ENCODE data around the gene TMEM174.
A peak's percentile ranks its signal among the peaks of the same experiment; 100 is the strongest.

Gene TMEM174

DNA sequence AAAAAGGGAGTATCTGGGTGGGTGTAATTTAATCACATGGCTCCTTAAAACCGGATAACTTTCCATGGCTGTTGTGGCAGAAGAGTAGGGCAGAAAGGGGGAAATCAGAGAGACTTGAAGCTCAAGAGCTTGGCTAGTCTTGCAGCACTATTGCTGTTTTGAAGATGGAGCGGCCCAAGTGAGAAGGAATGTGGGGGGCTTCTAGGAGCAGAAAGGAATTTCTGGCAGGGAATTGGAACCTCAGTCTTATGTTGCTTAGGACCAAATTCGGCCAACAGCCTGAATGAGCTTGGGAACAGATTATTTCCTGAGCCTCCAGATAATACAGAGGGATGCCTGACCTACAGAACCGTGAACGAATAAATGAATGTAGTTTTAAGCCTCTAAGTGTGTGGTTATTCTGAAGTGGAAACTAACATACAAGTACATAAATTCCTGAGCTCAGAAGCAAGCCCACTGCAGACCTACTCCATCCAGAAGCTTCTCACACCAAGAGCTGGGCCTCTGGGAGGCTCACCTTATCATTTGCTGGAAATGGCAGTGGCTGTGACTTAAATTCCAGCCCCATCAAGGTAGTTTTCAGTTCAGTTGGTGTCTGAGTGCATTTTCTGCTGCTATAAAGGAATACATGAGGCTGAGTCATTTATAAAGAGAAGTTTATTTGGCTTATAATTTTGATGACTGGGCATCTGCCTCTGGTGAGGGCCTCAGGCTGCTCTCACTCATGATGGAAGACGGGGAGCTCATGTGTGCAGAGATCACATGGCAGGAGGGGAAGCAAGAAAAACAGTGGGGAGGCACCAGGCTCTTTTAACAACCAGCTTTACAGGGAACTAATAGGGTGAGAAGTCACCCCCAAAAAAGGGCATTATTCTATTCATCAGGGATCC lies 15.3 kb upstream of the TMEM174 start:
- H3K79me1 ChIP-seq (ENCODE audit: low read depth, low read length): no peaks in the 10 kb centered on the region
- H3K14ac ChIP-seq (ENCODE audit: low read length): no peak overlapping the region
- H3K4me1 ChIP-seq (ENCODE audit: control insufficient read depth in 2 of 2, insufficient read depth in 1 of 2, low read depth in 1 of 2, low read length in 2 of 2): peaks cover 0 to 4% of the 10 kb centered on the region in 2 donors
- no peak overlapping the region for H3K27ac ChIP-seq (replicated peaks; ENCODE audit: low read length)
- no peak for DNase-seq (ENCODE audit: low spot score)
- no peak overlapping the region for H4K8ac ChIP-seq (ENCODE audit: low read depth, low read length)
- no peak overlapping the region for H2BK12ac ChIP-seq (ENCODE audit: low read length)
- no peak overlapping the region for H2BK120ac ChIP-seq (ENCODE audit: low read depth, low read length)
- no peak overlapping the region for H3K4ac ChIP-seq (ENCODE audit: low read length)
- peaks cover 0 to 25% (median under 1%) of the 10 kb centered on the region in 3 experiments for H3K27me3 ChIP-seq (ENCODE audit: control insufficient read depth in 3 of 3, insufficient read depth in 3 of 3, low read depth in 1 of 3, low read length in 3 of 3)
- no peak overlapping the region for H2BK5ac ChIP-seq (ENCODE audit: low read length)
- WGBS, 2 donors (ENCODE audit: extremely low coverage in 2 of 2, insufficient read length in 2 of 2, insufficient replicate concordance in 1 of 2): no CpG with 5 or more reads among the region's 6 CpGs
- H3K4me2 ChIP-seq (ENCODE audit: insufficient read depth, low read length, poor library complexity, severe bottlenecking): no peak overlapping the region
- no peaks in the 10 kb centered on the region for H3K36me3 ChIP-seq (replicated peaks in 1 of 2; ENCODE audit: control insufficient read depth in 2 of 2, insufficient read depth in 2 of 2, low read length in 2 of 2)
- no peak overlapping the region for H3K4me3 ChIP-seq (ENCODE audit: low read length in 2 of 2)
- no peaks in the 10 kb centered on the region for H3K9me3 ChIP-seq (replicated peaks in 1 of 2; ENCODE audit: control insufficient read depth in 2 of 2, insufficient read depth in 1 of 2, low read depth in 1 of 2, low read length in 2 of 2)
- no peak overlapping the region for H3K18ac ChIP-seq (ENCODE audit: low read length)
- no peak overlapping the region for H3K9ac ChIP-seq (ENCODE audit: low read depth, low read length, poor library complexity)
- no peak overlapping the region for H3K23ac ChIP-seq (ENCODE audit: low read depth, low read length, poor library complexity)
- no peak overlapping the region for H2BK15ac ChIP-seq (ENCODE audit: low read length)
- H2AFZ ChIP-seq (ENCODE audit: low read length): no peak overlapping the region
- no peak overlapping the region for H2AK5ac ChIP-seq (ENCODE audit: low read depth, low read length)
- H4K91ac ChIP-seq (ENCODE audit: low read depth, low read length, poor library complexity): no peak overlapping the region

DNA sequence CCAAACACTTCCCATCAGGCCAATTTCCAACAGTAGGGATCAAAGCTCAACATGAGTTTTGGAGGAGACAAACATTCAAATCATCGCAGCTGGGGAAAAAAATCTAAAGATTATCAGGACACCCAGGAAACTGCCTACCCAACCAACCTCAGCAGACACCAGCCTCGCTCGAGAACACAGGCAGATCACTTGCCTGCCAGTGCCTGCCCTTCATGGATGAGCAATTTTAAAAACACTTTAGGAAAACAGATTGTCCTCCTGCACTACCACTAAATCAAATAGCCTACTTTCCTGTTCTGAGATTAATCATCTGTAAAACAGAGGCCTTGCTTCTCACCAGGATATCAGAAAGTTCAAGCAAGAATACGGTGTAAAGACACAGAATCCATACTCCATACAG lies 14.7 kb upstream of the TMEM174 start:
- Histone ChIP-seq H4K8ac (ENCODE audit: low read depth, low read length) (no peak overlapping the region), H2BK12ac (ENCODE audit: low read length) (no peak overlapping the region), H2AK5ac (ENCODE audit: low read depth, low read length) (no peak overlapping the region), H3K4me2 (ENCODE audit: insufficient read depth, low read length, poor library complexity, severe bottlenecking) (no peak overlapping the region), H3K27ac (replicated peaks; ENCODE audit: low read length) (no peak overlapping the region), H3K79me1 (ENCODE audit: low read depth, low read length) (no peaks in the 10 kb centered on the region), H3K4me1 (ENCODE audit: control insufficient read depth in 2 of 2, insufficient read depth in 1 of 2, low read depth in 1 of 2, low read length in 2 of 2) (peaks cover 0 to 4% of the 10 kb centered on the region in 2 donors), H3K18ac (ENCODE audit: low read length) (no peak overlapping the region), H3K9ac (ENCODE audit: low read depth, low read length, poor library complexity) (no peak overlapping the region), H3K4ac (ENCODE audit: low read length) (no peak overlapping the region), H4K91ac (ENCODE audit: low read depth, low read length, poor library complexity) (no peak overlapping the region), H2BK15ac (ENCODE audit: low read length) (no peak overlapping the region), H2BK5ac (ENCODE audit: low read length) (no peak overlapping the region), H3K14ac (ENCODE audit: low read length) (no peak overlapping the region), H2AFZ (ENCODE audit: low read length) (no peak overlapping the region), H3K4me3 (ENCODE audit: low read length in 2 of 2) (no peak overlapping the region), H3K27me3 (ENCODE audit: control insufficient read depth in 3 of 3, insufficient read depth in 3 of 3, low read depth in 1 of 3, low read length in 3 of 3) (peaks cover 0 to 24% (median 0%) of the 10 kb centered on the region in 3 experiments), H3K23ac (ENCODE audit: low read depth, low read length, poor library complexity) (no peak overlapping the region), H2BK120ac (ENCODE audit: low read depth, low read length) (no peak overlapping the region), H3K36me3 (replicated peaks in 1 of 2; ENCODE audit: control insufficient read depth in 2 of 2, insufficient read depth in 2 of 2, low read length in 2 of 2) (no peaks in the 10 kb centered on the region), H3K9me3 (replicated peaks in 1 of 2; ENCODE audit: control insufficient read depth in 2 of 2, insufficient read depth in 1 of 2, low read depth in 1 of 2, low read length in 2 of 2) (no peaks in the 10 kb centered on the region)
- WGBS, 2 donors (ENCODE audit: extremely low coverage in 2 of 2, insufficient read length in 2 of 2, insufficient replicate concordance in 1 of 2): no CpG with 5 or more reads among the region's 4 CpGs
- no peak for DNase-seq (ENCODE audit: low spot score)

GRCh38 chr5:73160239-73160671 lies 12.7 kb upstream of the TMEM174 start:
- Histone ChIP-seq H2BK12ac (ENCODE audit: low read length) (no peak overlapping the region), H3K36me3 (replicated peaks in 1 of 2; ENCODE audit: control insufficient read depth in 2 of 2, insufficient read depth in 2 of 2, low read length in 2 of 2) (no peaks in the 10 kb centered on the region), H3K9me3 (replicated peaks in 1 of 2; ENCODE audit: control insufficient read depth in 2 of 2, insufficient read depth in 1 of 2, low read depth in 1 of 2, low read length in 2 of 2) (no peaks in the 10 kb centered on the region), H3K4me2 (ENCODE audit: insufficient read depth, low read length, poor library complexity, severe bottlenecking) (no peak overlapping the region), H2BK120ac (ENCODE audit: low read depth, low read length) (no peak overlapping the region), H3K27ac (replicated peaks; ENCODE audit: low read length) (no peak overlapping the region), H3K18ac (ENCODE audit: low read length) (no peak overlapping the region), H3K4me1 (ENCODE audit: control insufficient read depth in 2 of 2, insufficient read depth in 1 of 2, low read depth in 1 of 2, low read length in 2 of 2) (peaks cover 0 to 4% of the 10 kb centered on the region in 2 donors), H4K8ac (ENCODE audit: low read depth, low read length) (no peak overlapping the region), H2BK5ac (ENCODE audit: low read length) (no peak overlapping the region), H4K91ac (ENCODE audit: low read depth, low read length, poor library complexity) (no peak overlapping the region), H3K4ac (ENCODE audit: low read length) (no peak overlapping the region), H3K23ac (ENCODE audit: low read depth, low read length, poor library complexity) (no peak overlapping the region), H2AFZ (ENCODE audit: low read length) (no peak overlapping the region), H3K79me1 (ENCODE audit: low read depth, low read length) (no peaks in the 10 kb centered on the region), H3K27me3 (ENCODE audit: control insufficient read depth in 3 of 3, insufficient read depth in 3 of 3, low read depth in 1 of 3, low read length in 3 of 3) (peaks cover 0 to 17% (median 0%) of the 10 kb centered on the region in 3 experiments), H2BK15ac (ENCODE audit: low read length) (no peak overlapping the region), H3K14ac (ENCODE audit: low read length) (no peak overlapping the region), H3K4me3 (ENCODE audit: low read length in 2 of 2) (no peak overlapping the region), H2AK5ac (ENCODE audit: low read depth, low read length) (no peak overlapping the region), H3K9ac (ENCODE audit: low read depth, low read length, poor library complexity) (no peak overlapping the region)
- no CpG with 5 or more reads among the region's 4 CpGs for WGBS, 2 donors (ENCODE audit: extremely low coverage in 2 of 2, insufficient read length in 2 of 2, insufficient replicate concordance in 1 of 2)
- no peak for DNase-seq (ENCODE audit: low spot score)

DNA sequence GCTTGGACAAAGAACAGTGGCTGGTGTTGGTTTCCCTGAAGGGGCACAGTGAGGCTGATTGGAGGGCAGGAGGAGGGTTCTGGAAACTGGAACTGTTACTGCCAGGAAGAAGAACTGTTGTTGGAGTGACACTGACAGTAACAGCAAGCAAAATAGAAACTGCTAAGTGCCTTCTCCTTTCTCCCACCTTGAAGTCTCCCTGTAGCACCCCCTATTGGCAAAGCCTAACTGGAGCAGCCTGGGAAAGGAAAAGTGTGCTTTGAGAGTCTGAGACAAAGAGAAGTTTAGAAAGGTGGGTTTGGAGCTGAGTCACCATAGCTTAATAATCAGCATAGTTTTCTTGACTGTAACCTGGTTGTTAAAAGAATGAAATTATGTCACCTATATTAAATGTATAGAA lies 2.5 kb upstream of the TMEM174 start:
- no peaks in the 10 kb centered on the region for H3K4me1 ChIP-seq (ENCODE audit: control insufficient read depth in 2 of 2, insufficient read depth in 1 of 2, low read depth in 1 of 2, low read length in 2 of 2)
- H3K27ac ChIP-seq (replicated peaks; ENCODE audit: low read length): no peak overlapping the region
- no peak overlapping the region for H2BK120ac ChIP-seq (ENCODE audit: low read depth, low read length)
- no peak overlapping the region for H4K8ac ChIP-seq (ENCODE audit: low read depth, low read length)
- no peak overlapping the region for H3K23ac ChIP-seq (ENCODE audit: low read depth, low read length, poor library complexity)
- no peaks in the 10 kb centered on the region for H3K27me3 ChIP-seq (ENCODE audit: control insufficient read depth in 3 of 3, insufficient read depth in 3 of 3, low read depth in 1 of 3, low read length in 3 of 3)
- H3K9me3 ChIP-seq (replicated peaks in 1 of 2; ENCODE audit: control insufficient read depth in 2 of 2, insufficient read depth in 1 of 2, low read depth in 1 of 2, low read length in 2 of 2): peaks cover 0 to 3% of the 10 kb centered on the region in 2 donors
- no peak overlapping the region for H3K4ac ChIP-seq (ENCODE audit: low read length)
- no peak overlapping the region for H3K4me2 ChIP-seq (ENCODE audit: insufficient read depth, low read length, poor library complexity, severe bottlenecking)
- no peak overlapping the region for H3K14ac ChIP-seq (ENCODE audit: low read length)
- no peak overlapping the region for H2BK12ac ChIP-seq (ENCODE audit: low read length)
- no peak overlapping the region for H3K9ac ChIP-seq (ENCODE audit: low read depth, low read length, poor library complexity)
- no peak overlapping the region for H2BK5ac ChIP-seq (ENCODE audit: low read length)
- no peak overlapping the region for H3K4me3 ChIP-seq (ENCODE audit: low read length in 2 of 2)
- H2AFZ ChIP-seq (ENCODE audit: low read length): no peak overlapping the region
- no peaks in the 10 kb centered on the region for H3K36me3 ChIP-seq (replicated peaks in 1 of 2; ENCODE audit: control insufficient read depth in 2 of 2, insufficient read depth in 2 of 2, low read length in 2 of 2)
- H4K91ac ChIP-seq (ENCODE audit: low read depth, low read length, poor library complexity): no peak overlapping the region
- peak; percentile 12 for DNase-seq (ENCODE audit: low spot score)
- H3K79me1 ChIP-seq (ENCODE audit: low read depth, low read length): no peaks in the 10 kb centered on the region
- H2AK5ac ChIP-seq (ENCODE audit: low read depth, low read length): no peak overlapping the region
- no peak overlapping the region for H2BK15ac ChIP-seq (ENCODE audit: low read length)
- H3K18ac ChIP-seq (ENCODE audit: low read length): no peak overlapping the region
